ENCODE results near the gene RAB17.

- TF ChIP-seq CTCF (IDR thresholded peaks at IDR 0.05) = no peak
- TF ChIP-seq POLR2A (IDR thresholded peaks at IDR 0.05) = no peak
Measured at GRCh38 chr2:237629739-237630138, 39.2 kb upstream of the RAB17 start.

Data from right lobe of liver (tissue), 4 donors.